Activated CD4-positive, alpha-beta T cell treated with anti-CD3 and anti-CD28 coated beads, Interleukin-2, amount 50 U/mL, for 24 hours (primary cell): Measurements from ENCODE around the gene SPC25.
"Not testable (repeated sequence)": the region's sequence is repeated elsewhere in the genome, so short reads cannot be mapped to it uniquely, and the experiment has no call there.

Experiments
- DNase-seq, 2 donors: peaks; one replicate each; pipeline ENCODE4 v3.0.0-alpha.2; 2020; ENCODE audit warnings: low read depth in 1 of 2, low spot score in 1 of 2

Gene SPC25

GRCh38 chr2:168903888-168904287 is 13.7 kb upstream of the SPC25 start:
- no peak for DNase-seq

- DNase-seq: no peak
Measured at GRCh38 chr2:168901003-168901402, 10.8 kb upstream of the SPC25 start, which contains the start of gene G6PC2. Gene G6PC2 (plus strand): TSS chr2:168901291. CDS start chr2:168901332, 41 bp downstream.

GRCh38 chr2:168897449-168897848 is 7.2 kb upstream of the SPC25 start:
- no peak for DNase-seq

- no peak for DNase-seq
Measured at GRCh38 chr2:168896783-168897182, 6.6 kb upstream of the SPC25 start.

GRCh38 chr2:168895771-168896170 is 5.5 kb upstream of the SPC25 start:
- DNase-seq: no peak

- DNase-seq: no peak
Measured at GRCh38 chr2:168894720-168895119, 4.5 kb upstream of the SPC25 start.

GRCh38 chr2:168894101-168894500 is 3.9 kb upstream of the SPC25 start:
- no peak for DNase-seq

GRCh38 chr2:168892327-168892726 is 2.1 kb upstream of the SPC25 start:
- no peak for DNase-seq

GRCh38 chr2:168889635-168890005 is 610 bp downstream of the SPC25 start:
- DNase-seq: no peak

GRCh38 chr2:168884975-168885374 is 5.3 kb downstream of the SPC25 start:
- no peak for DNase-seq

- not testable (repeated sequence) for DNase-seq
Measured at GRCh38 chr2:168882163-168882562, 8.1 kb downstream of the SPC25 start.

- DNase-seq: no peak
Measured at GRCh38 chr2:168874368-168875054, 15.7 kb downstream of the SPC25 start.

- not testable (repeated sequence) for DNase-seq
Measured at GRCh38 chr2:168870824-168871223, 19.4 kb downstream of the SPC25 start.

GRCh38 chr2:168870369-168870768 is 19.9 kb downstream of the SPC25 start:
- DNase-seq: not testable (repeated sequence)

GRCh38 chr2:168867164-168867563 is 23.1 kb downstream of the SPC25 start:
- not testable (repeated sequence) for DNase-seq

GRCh38 chr2:168858146-168858545 is 32.1 kb downstream of the SPC25 start:
- DNase-seq: no peak

GRCh38 chr2:168855601-168856000 is 34.6 kb downstream of the SPC25 start:
- no peak for DNase-seq

- no peak for DNase-seq
Measured at GRCh38 chr2:168854651-168855050, 35.6 kb downstream of the SPC25 start.

GRCh38 chr2:168853471-168853870 is 36.8 kb downstream of the SPC25 start:
- DNase-seq: no peak

- DNase-seq: no peak
Measured at GRCh38 chr2:168852481-168852880, 37.7 kb downstream of the SPC25 start.

GRCh38 chr2:168851674-168852320 is 38.4 kb downstream of the SPC25 start:
- DNase-seq: no peak

- no peak for DNase-seq
Measured at GRCh38 chr2:168850846-168851245, 39.4 kb downstream of the SPC25 start.

- no peak for DNase-seq
Measured at GRCh38 chr2:168849610-168850009, 40.6 kb downstream of the SPC25 start.
